Activated CD4-positive, alpha-beta T cell treated with anti-CD3 and anti-CD28 coated beads, Interleukin-2, Interleukin-4, amounts not matched to agents 100 ng/mL and 50 ng/mL, durations not matched to agents 16 hours and 8 hours (primary cell): Measurements from ENCODE around the gene BORCS5.

Source experiments
- DNase-seq: peaks from one replicate; pipeline ENCODE4 v3.0.0-alpha.2; 2020; ENCODE audit warnings: low spot score

BORCS5 gene

DNA sequence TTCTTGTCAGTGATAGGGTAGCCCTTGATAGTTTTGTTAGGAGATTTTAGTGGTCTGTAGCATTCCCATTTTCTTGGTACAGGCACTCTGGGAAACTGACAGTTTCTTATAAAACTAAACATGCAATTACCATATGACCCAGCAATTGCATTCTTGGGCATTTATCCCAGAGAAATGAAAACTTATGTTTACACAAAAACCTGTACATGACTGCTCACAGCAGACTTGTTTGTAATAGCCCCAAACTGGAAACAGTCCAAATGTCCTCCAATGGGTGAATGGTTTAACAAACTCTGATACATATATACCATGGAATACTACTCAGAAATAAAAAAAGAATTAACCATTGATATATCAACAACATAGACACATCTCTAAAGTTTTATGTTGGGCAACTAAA, 75.5 kb downstream of the BORCS5 start:
- no peak for DNase-seq

DNA sequence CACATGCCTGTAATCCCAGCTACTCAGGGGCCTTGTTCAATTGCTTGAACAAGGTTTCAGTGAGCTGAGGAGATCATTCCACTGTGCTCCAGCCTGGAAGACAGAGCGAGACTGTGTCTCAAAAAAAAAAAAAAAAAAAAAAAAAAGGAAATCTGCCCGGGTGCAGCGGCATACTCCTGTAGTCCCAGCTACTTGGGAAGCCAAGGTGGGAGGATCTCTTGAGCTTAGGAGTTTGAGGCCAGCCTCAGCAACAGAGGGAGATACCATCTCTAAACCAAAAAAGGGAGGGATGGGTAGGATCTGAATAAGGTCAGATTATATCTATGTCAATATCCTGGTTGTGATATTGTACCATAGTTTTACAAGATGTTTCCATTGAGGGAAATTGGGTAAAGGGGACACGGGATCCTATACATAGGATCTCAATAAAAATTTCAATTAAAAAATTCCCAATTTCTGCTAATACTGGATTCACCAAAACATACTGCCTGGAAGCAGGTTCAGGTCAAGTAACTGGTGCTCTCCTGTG, 76.4 kb downstream of the BORCS5 start:
- DNase-seq, result no peak

DNA sequence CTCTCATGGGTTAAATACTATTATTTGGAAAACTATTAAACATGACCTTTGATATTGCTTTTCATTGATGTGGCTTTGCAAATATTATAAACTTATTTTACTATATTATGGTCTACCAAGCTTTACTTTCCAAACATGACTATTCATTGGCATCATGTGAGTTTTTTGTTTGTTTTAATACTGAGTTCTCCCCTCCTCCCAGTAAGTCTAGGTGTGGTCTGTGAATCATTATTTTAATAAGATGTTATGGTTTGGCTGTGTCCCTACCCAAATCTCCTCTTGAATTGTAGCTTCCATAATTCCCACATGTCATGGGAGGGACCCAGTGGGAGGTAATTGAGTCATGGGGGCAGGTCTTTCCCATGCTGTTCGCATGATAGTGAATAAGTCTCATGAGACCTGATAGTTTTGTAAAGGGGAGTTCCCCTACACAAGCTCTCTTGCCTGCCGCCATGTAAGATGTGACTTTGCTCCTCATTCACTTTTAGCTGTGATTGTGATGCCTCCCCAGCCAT, 80.0 kb downstream of the BORCS5 start:
- no peak for DNase-seq

DNA sequence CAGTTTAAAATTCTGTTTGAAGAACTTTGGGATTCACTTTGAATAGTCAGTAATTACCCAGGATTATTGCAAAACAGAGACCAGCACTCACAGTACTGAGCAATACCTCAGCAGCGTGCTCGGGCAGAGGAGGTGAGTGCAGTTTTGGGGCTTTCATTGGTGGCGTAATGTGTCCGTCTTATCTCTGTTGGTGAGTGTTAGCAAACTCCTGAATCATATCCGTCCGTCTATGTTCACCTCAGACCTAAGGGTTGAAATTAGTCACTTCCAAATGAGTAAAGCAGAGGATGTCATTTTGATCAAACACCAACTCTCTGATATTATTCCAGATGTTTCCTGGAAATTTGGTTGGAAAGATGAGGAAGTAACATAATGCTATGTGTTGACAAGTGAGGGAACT, 82.8 kb downstream of the BORCS5 start:
- DNase-seq, result peak; percentile 94

DNA sequence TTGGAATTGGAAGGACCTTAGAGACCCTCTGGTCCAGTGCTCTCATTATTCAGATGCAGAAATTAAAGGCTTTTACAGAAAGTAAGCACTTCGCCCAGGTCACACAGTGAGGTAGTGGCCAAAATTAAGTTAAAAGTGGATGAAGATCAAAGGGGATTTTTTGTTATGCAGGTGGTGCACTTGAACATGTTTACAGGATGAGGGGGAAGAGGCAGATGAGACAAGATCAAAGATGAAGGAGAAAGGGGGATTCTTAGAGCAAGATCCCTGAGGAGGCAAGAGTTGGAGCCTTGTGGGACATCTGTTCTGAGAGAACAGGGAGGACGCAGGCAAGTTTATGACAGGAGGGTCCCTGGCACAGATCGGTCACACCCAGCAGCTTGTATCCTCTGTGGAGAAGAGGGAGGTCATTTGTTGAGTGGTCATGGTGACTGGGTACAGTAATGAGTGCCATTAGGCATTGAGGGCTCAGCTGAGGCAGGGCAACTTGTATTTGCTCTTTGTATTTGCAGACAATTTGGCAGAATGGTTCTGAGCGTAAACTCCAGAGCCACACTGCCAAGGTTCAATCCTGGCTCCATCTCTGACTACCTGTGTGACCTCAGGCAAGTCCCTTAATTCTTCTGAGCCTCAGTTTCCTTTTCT, 84.0 kb downstream of the BORCS5 start:
- no peak for DNase-seq

- no peak for DNase-seq
These were observed 84.5 kb downstream of the BORCS5 start for GRCh38 chr12:12441429-12441807.

- DNase-seq, result peak; percentile 80
These were observed 85.1 kb downstream of the BORCS5 start for GRCh38 chr12:12441843-12442461.

GRCh38 chr12:12442548-12443071, 85.7 kb downstream of the BORCS5 start:
- DNase-seq, result peak; percentile 58

DNA sequence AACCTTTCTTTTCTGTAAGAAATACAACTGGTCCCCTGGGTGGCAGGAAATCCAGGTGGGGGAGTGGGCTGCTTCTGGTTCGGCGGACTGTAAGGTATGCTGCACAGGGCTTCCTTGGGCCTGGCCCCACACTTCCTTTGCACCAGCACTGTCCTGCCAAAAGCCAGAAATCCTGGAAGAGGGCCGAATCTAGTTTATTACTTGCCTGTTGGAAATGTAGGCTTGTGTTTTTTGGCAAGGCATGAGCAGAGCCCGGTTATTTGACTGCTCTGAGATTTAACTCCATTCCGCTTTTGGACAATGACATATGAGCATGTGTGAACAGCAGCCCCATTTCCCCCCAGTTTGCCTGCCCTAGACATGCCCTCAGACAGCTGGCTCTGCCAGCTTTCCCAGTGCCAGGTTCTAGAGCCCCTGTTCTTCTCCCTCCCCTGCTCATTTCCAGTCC, 86.6 kb downstream of the BORCS5 start:
- no peak for DNase-seq

- DNase-seq, result no peak
These were observed 88.4 kb downstream of the BORCS5 start for GRCh38 chr12:12445165-12445881.

DNA sequence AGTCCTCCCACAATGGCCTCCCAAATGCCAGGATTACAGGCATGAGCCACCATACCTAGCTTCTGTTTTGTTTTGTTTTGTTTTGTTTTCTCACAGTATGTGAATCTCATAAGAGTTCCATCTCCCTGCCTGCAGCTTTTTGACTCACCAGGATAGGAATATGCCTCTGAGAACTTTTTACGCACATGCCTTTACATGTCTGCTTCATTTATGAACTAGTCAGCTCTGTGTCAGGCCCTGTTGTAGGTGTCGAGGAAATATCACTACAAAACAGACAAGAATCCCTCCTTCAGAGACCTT, 89.0 kb downstream of the BORCS5 start:
- no peak for DNase-seq

GRCh38 chr12:12446786-12447185, 89.9 kb downstream of the BORCS5 start:
- no peak for DNase-seq

GRCh38 chr12:12447236-12447635, 90.4 kb downstream of the BORCS5 start:
- no peak for DNase-seq

- DNase-seq, result no peak
These were observed 91.0 kb downstream of the BORCS5 start for GRCh38 chr12:12447837-12448236.

- no peak for DNase-seq
These were observed 92.7 kb downstream of the BORCS5 start for GRCh38 chr12:12449533-12450025.

DNA sequence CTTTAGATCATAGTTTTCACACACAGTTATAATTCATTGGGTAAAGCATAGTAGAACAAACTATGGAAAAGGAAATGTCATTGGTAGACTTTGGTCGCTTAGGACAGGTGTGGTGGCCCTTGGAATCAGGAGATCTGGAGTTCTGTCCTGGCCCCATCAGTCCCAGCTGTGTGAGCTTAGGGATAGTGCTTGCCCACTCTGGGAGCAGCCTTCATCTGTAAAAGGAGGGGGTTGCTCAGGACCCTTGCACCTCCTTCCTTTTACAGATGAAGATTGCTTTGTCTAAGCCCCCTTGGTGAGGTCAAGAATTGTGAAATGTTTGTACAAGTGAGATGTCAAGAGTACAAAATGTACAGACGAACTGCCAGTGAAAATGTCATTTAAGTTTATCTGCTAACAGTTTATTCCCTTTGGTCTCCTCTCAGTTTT, 93.2 kb downstream of the BORCS5 start:
- no peak for DNase-seq

- DNase-seq, result no peak
These were observed 94.2 kb downstream of the BORCS5 start for GRCh38 chr12:12451098-12451497.

DNA sequence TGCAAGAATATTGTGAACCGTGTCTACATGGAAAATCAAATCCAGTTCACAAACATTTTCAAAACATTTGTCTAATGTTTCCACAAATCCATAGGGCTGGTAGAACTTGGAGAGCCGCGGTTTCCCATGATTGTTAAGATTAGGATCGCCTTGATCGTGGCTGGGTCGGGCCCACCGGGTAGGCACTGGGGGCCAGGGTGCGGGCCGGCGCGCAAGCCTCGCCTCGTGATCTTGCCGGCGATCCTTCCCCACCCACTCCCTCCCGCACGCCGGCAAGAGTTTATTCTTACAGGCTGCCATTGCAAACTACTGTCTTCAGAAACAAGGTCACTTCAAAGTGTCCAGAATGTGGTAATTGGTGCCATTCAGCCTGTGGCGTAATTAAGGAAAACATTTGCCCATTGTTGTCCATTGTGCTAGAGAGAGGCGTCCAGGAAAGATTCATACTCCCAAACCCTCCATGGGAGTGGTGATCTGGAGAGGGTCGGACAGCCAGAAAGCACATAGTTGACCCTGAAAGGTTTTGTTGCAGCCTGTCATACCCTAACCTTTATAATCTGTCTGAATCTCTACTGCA, 95.5 kb downstream of the BORCS5 start:
- no peak for DNase-seq

DNA sequence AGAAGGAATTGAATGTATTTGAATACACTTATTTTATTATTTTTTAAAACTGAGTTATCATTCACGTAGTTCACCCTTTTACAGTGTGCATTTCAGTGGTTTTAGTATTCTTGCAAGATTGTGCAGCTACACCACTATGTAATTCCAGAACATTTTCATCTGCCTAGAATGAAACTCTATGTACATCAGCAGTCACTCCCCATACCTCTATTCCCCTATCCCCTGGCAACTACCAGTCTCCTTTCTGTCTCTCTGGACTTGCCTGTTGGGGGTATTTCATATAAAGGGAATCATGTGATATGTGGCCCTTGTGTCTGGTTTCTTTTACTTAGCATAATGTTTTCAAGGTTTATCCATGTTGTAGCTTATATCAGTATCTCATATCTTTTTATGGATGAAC, 96.8 kb downstream of the BORCS5 start:
- no peak for DNase-seq

DNA sequence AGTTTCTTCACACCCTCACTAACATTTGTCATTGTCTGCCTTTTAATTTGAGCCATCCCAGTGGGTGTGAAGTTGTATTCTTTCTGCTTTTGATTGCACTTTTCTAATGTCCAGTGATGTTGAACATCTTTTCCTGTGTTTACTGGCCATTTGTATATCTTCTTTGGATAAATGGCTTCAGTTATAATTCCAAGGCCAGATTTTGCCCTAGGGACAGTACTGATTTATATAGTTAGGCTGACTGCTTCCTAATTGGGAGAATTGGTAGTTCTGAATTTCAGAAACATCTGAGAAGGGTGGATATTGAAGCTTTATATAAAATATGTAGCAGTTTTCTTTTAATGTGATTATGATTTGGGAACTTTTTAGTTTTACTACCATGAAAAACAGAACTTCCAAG, 97.4 kb downstream of the BORCS5 start:
- DNase-seq, result no peak

DNA sequence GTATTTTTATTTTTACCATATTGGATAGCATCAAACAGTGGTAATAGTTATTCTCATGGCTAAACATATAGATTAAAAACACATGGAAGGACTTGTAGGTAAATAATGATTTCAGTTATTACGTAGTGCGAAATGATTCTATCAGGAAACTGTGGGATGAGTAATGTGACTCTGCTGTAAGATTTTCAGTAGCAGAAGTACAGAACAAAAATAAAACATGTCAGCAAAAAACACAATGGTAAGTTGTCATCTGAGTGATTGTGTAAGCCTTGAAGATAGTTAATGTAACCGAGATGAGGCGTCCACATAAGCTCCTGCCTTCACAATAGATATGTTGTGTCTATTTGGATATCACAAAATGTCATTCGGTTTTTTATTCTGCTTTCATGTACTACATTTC, 99.8 kb downstream of the BORCS5 start:
- peak; percentile 80 for DNase-seq
